GM21528 (cell line): ENCODE measurements around the gene KRAS.

ENCODE experiments used
- ATAC-seq: cut with Tn5 transposase; IDR thresholded peaks from one replicate; pipeline ENCODE4 v1.9.1; 2021; ENCODE audit warnings: mild to moderate bottlenecking, moderate library complexity; ENCODE audit not compliant: unreplicated experiment, low FRiP score

The KRAS gene

GRCh38 chr12:25256826-25257225 is 6.1 kb upstream of the KRAS start:
- ATAC-seq = no peak

GRCh38 chr12:25256005-25256404 is 5.3 kb upstream of the KRAS start:
- no peak for ATAC-seq

- ATAC-seq = no peak
These were observed 3.6 kb upstream of the KRAS start for GRCh38 chr12:25254271-25254880.

GRCh38 chr12:25253371-25254068 is 2.8 kb upstream of the KRAS start:
- ATAC-seq = no peak

GRCh38 chr12:25252946-25253345 is 2.2 kb upstream of the KRAS start:
- no peak for ATAC-seq

- no peak for ATAC-seq
These were observed 1.0 kb upstream of the KRAS start for GRCh38 chr12:25251769-25252168.

GRCh38 chr12:25249931-25250738 is 594 bp downstream of the KRAS start:
- ATAC-seq = peak; percentile 49

- no peak for ATAC-seq
These were observed 2.0 kb downstream of the KRAS start for GRCh38 chr12:25248732-25249131.

GRCh38 chr12:25248137-25248536 is 2.6 kb downstream of the KRAS start:
- ATAC-seq = no peak

- no peak for ATAC-seq
These were observed 5.2 kb downstream of the KRAS start for GRCh38 chr12:25245491-25245890.

- no peak for ATAC-seq
These were observed 7.1 kb downstream of the KRAS start for GRCh38 chr12:25243680-25243990.

- ATAC-seq = no peak
These were observed 7.6 kb downstream of the KRAS start for GRCh38 chr12:25242981-25243679.

- ATAC-seq = peak; percentile 64
These were observed 9.3 kb downstream of the KRAS start for GRCh38 chr12:25241167-25242020.

- ATAC-seq = no peak
These were observed 14.1 kb downstream of the KRAS start for GRCh38 chr12:25236626-25237025.

GRCh38 chr12:25236190-25236589 is 14.5 kb downstream of the KRAS start:
- no peak for ATAC-seq

- no peak for ATAC-seq
These were observed 37.4 kb downstream of the KRAS start for GRCh38 chr12:25213338-25213737.

GRCh38 chr12:25208554-25208953 is 42.2 kb downstream of the KRAS start:
- ATAC-seq = no peak

- no peak for ATAC-seq
These were observed 42.9 kb downstream of the KRAS start for GRCh38 chr12:25207846-25208245.

GRCh38 chr12:25207411-25207810 is 43.3 kb downstream of the KRAS start:
- ATAC-seq = no peak

GRCh38 chr12:25202137-25202536 is 48.6 kb downstream of the KRAS start:
- ATAC-seq = no peak
